GM23338 (cell line): ENCODE measurements around the gene DESI2. TPM values are rescaled to one million over a fixed set of nuclear protein-coding genes. Genes with fewer than 3 reads are reported as not detected.

Source experiments
- ATAC-seq: fragments of 200-7000 bp; cut with Tn5 transposase; 3 replicates; pipeline ENCODE4 v1.9.1; 2020
- DNase-seq: peaks from one replicate; pipeline ENCODE4 v3.0.0-alpha.2; 2015; ENCODE audit warnings: low spot score
- H2AFZ ChIP-seq: fragments of 200-600 bp; sonication (generic); 2 replicates; pipeline ENCODE4 v1.8.0; 2016; ENCODE audit warnings: antibody characterized with exemption, mild to moderate bottlenecking, moderate library complexity
- H3F3A ChIP-seq: fragments of 200-600 bp; sonication (generic); replicated peaks from 2 replicates; pipeline ENCODE4 v1.8.0; 2017; ENCODE audit warnings: antibody characterized with exemption, mixed run types, low read depth
- H3K27ac ChIP-seq: fragments of 200-600 bp; sonication (generic); 2 replicates; pipeline ENCODE4 v1.6.1; 2016; ENCODE audit warnings: low read depth
- H3K27me3 ChIP-seq: fragments of 200-600 bp; sonication (generic); 2 replicates; pipeline ENCODE4 v1.8.0; 2016; ENCODE audit warnings: mild to moderate bottlenecking, mixed run types, moderate library complexity; ENCODE audit not compliant: insufficient read depth
- H3K36me3 ChIP-seq: fragments of 200-600 bp; sonication (generic); 2 replicates; pipeline ENCODE4 v1.8.0; 2016; ENCODE audit warnings: mild to moderate bottlenecking; ENCODE audit not compliant: insufficient read depth
- H3K4me1 ChIP-seq: fragments of 200-600 bp; sonication (generic); 2 replicates; pipeline ENCODE4 v1.8.0; 2016; ENCODE audit warnings: mild to moderate bottlenecking, moderate library complexity; ENCODE audit not compliant: insufficient read depth
- H3K4me2 ChIP-seq: fragments of 200-600 bp; sonication (generic); 2 replicates; pipeline ENCODE4 v1.7.1; 2017; ENCODE audit warnings: mixed run types
- H3K4me3 ChIP-seq: fragments of 200-600 bp; sonication (generic); 2 replicates; pipeline ENCODE4 v1.6.1; 2016; ENCODE audit warnings: mixed run types
- H3K79me2 ChIP-seq: fragments of 200-600 bp; sonication (generic); replicated peaks from 2 replicates; pipeline ENCODE4 v1.8.0; 2017; ENCODE audit warnings: mild to moderate bottlenecking; ENCODE audit not compliant: insufficient read depth
- H3K9me2 ChIP-seq: fragments of 200-600 bp; sonication (generic); 2 replicates; pipeline ENCODE4 v1.8.0; 2017; ENCODE audit not compliant: insufficient read depth
- H4K20me1 ChIP-seq: fragments of 200-600 bp; sonication (generic); replicated peaks from 2 replicates; pipeline ENCODE4 v1.8.0; 2017; ENCODE audit warnings: mild to moderate bottlenecking; ENCODE audit not compliant: insufficient read depth
- H3K27ac Mint-ChIP-seq: 2 replicates; pipeline ENCODE4 v1.8.0; 2020; ENCODE audit warnings: inconsistent platforms, mild to moderate bottlenecking, moderate library complexity, mixed read lengths
- H3K27me3 Mint-ChIP-seq: 3 replicates; pipeline ENCODE4 v1.8.0; 2022; ENCODE audit warnings: low read depth, mild to moderate bottlenecking, moderate library complexity, mixed read lengths, inconsistent platforms; ENCODE audit not compliant: insufficient read depth, poor library complexity
- H3K36me3 Mint-ChIP-seq: 3 replicates; pipeline ENCODE4 v1.8.0; 2021; ENCODE audit warnings: low read depth, mild to moderate bottlenecking, inconsistent platforms, moderate library complexity, mixed read lengths
- H3K4me1 Mint-ChIP-seq: 3 replicates; pipeline ENCODE4 v1.8.0; 2020; ENCODE audit warnings: mild to moderate bottlenecking, inconsistent platforms, mixed read lengths
- H3K4me3 Mint-ChIP-seq: 3 replicates; pipeline ENCODE4 v1.8.0; 2021; ENCODE audit warnings: moderate library complexity, mild to moderate bottlenecking, inconsistent platforms, mixed read lengths
- H3K9me3 Mint-ChIP-seq: 3 replicates; pipeline ENCODE4 v1.8.0; 2020; ENCODE audit warnings: moderate library complexity, mild to moderate bottlenecking, inconsistent platforms, mixed read lengths
- EZH2phosphoT487 ChIP-seq: fragments of 200-600 bp; sonication (generic); IDR thresholded peaks from one replicate; pipeline ENCODE4 v1.8.1; 2018; ENCODE audit warnings: antibody characterized with exemption; ENCODE audit not compliant: unreplicated experiment
- STAT1 ChIP-seq: IDR thresholded peaks from one replicate; pipeline ENCODE4 v1.6.1; 2016; ENCODE audit warnings: antibody characterized with exemption; ENCODE audit not compliant: unreplicated experiment
- ZNF114 ChIP-seq: fragments of 250-450 bp; sonication (Bioruptor Pico); IDR thresholded peaks from 2 replicates; pipeline ENCODE4 v1.5.0; 2020; ENCODE audit warnings: mild to moderate bottlenecking, moderate library complexity
- polyA plus RNA-seq: library from polyadenylated mRNA; unstranded; fragments of >200 nt; fragmentation: Nextera tagmentation; extraction: Ambion mirVana; gene quantifications from 2 replicates; pipeline ENCODE4 v1.2.1, GENCODE V29; 2016
- total RNA-seq: library from RNA; depleted of rRNA; stranded (reverse); fragments of >200 nt; shearing (Covaris generic); gene quantifications from 2 replicates; pipeline ENCODE4 v1.2.3, GENCODE V29; 2014
- TF ChIP-seq, protein P1 (sequence below): fragments of 250-450 bp; sonication (Bioruptor Pico); IDR thresholded peaks from 2 replicates; pipeline ENCODE4 v1.5.0; 2020; ENCODE audit warnings: mild to moderate bottlenecking, moderate library complexity
- TF ChIP-seq, protein P2 (sequence below): IDR thresholded peaks from 2 replicates; pipeline ENCODE4 v1.6.1; 2016; ENCODE audit warnings: antibody characterized with exemption
- TF ChIP-seq, protein P3 (sequence below), 2 experiments: fragments of 200-600 bp in 1 of 2; sonication (generic) in 1 of 2; conservative IDR thresholded peaks; 2 replicates each; pipeline versions ENCODE4 v1.5.1 to v1.6.1; 2016 to 2017; ENCODE audit warnings: antibody characterized with exemption in 2 of 2, low read depth in 2 of 2, mild to moderate bottlenecking in 2 of 2, moderate library complexity in 1 of 2

Gene DESI2
- total and polyA plus RNA-seq, 2 experiments from 2014 or later = 145 TPM

DNA sequence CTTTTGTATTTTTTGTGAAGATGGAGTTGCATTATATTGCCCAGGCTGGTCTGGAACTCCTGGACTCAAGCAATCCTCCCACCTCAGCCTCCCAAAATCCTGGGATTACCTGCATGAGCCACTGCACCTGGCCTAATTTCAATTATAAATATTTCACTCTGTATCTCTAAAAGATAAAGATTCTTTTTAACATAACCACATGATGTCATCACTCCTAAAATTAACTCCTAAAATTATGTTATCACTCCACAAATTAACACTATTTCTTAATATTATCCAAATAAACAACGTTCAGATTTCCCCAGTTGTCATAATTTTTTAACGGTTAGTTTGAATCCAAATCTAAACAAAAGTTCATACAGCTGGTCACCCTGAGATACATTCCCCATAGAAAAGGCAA lies 43.0 kb downstream of the DESI2 start (continued):
- TF ChIP-seq, protein P1, sequence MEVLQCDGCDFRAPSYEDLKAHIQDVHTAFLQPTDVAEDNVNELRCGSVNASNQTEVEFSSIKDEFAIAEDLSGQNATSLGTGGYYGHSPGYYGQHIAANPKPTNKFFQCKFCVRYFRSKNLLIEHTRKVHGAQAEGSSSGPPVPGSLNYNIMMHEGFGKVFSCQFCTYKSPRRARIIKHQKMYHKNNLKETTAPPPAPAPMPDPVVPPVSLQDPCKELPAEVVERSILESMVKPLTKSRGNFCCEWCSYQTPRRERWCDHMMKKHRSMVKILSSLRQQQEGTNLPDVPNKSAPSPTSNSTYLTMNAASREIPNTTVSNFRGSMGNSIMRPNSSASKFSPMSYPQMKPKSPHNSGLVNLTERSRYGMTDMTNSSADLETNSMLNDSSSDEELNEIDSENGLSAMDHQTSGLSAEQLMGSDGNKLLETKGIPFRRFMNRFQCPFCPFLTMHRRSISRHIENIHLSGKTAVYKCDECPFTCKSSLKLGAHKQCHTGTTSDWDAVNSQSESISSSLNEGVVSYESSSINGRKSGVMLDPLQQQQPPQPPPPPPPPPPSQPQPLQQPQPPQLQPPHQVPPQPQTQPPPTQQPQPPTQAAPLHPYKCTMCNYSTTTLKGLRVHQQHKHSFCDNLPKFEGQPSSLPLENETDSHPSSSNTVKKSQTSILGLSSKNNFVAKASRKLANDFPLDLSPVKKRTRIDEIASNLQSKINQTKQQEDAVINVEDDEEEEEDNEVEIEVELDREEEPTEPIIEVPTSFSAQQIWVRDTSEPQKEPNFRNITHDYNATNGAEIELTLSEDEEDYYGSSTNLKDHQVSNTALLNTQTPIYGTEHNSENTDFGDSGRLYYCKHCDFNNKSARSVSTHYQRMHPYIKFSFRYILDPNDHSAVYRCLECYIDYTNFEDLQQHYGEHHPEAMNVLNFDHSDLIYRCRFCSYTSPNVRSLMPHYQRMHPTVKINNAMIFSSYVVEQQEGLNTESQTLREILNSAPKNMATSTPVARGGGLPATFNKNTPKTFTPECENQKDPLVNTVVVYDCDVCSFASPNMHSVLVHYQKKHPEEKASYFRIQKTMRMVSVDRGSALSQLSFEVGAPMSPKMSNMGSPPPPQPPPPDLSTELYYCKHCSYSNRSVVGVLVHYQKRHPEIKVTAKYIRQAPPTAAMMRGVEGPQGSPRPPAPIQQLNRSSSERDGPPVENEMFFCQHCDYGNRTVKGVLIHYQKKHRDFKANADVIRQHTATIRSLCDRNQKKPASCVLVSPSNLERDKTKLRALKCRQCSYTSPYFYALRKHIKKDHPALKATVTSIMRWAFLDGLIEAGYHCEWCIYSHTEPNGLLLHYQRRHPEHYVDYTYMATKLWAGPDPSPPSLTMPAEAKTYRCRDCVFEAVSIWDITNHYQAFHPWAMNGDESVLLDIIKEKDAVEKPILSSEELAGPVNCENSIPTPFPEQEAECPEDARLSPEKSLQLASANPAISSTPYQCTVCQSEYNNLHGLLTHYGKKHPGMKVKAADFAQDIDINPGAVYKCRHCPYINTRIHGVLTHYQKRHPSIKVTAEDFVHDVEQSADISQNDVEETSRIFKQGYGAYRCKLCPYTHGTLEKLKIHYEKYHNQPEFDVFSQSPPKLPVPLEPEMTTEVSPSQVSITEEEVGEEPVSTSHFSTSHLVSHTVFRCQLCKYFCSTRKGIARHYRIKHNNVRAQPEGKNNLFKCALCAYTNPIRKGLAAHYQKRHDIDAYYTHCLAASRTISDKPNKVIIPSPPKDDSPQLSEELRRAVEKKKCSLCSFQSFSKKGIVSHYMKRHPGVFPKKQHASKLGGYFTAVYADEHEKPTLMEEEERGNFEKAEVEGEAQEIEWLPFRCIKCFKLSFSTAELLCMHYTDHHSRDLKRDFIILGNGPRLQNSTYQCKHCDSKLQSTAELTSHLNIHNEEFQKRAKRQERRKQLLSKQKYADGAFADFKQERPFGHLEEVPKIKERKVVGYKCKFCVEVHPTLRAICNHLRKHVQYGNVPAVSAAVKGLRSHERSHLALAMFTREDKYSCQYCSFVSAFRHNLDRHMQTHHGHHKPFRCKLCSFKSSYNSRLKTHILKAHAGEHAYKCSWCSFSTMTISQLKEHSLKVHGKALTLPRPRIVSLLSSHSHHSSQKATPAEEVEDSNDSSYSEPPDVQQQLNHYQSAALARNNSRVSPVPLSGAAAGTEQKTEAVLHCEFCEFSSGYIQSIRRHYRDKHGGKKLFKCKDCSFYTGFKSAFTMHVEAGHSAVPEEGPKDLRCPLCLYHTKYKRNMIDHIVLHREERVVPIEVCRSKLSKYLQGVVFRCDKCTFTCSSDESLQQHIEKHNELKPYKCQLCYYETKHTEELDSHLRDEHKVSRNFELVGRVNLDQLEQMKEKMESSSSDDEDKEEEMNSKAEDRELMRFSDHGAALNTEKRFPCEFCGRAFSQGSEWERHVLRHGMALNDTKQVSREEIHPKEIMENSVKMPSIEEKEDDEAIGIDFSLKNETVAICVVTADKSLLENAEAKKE (CRISPR knock-in tag) = no peak
- TF ChIP-seq EZH2phosphoT487 = no peak
- TF ChIP-seq, protein P2, sequence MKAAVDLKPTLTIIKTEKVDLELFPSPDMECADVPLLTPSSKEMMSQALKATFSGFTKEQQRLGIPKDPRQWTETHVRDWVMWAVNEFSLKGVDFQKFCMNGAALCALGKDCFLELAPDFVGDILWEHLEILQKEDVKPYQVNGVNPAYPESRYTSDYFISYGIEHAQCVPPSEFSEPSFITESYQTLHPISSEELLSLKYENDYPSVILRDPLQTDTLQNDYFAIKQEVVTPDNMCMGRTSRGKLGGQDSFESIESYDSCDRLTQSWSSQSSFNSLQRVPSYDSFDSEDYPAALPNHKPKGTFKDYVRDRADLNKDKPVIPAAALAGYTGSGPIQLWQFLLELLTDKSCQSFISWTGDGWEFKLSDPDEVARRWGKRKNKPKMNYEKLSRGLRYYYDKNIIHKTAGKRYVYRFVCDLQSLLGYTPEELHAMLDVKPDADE = no peak
- TF ChIP-seq, protein P3, sequence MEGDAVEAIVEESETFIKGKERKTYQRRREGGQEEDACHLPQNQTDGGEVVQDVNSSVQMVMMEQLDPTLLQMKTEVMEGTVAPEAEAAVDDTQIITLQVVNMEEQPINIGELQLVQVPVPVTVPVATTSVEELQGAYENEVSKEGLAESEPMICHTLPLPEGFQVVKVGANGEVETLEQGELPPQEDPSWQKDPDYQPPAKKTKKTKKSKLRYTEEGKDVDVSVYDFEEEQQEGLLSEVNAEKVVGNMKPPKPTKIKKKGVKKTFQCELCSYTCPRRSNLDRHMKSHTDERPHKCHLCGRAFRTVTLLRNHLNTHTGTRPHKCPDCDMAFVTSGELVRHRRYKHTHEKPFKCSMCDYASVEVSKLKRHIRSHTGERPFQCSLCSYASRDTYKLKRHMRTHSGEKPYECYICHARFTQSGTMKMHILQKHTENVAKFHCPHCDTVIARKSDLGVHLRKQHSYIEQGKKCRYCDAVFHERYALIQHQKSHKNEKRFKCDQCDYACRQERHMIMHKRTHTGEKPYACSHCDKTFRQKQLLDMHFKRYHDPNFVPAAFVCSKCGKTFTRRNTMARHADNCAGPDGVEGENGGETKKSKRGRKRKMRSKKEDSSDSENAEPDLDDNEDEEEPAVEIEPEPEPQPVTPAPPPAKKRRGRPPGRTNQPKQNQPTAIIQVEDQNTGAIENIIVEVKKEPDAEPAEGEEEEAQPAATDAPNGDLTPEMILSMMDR (conservative IDR thresholded peaks at IDR 0.05; ENCODE audit: low read depth in 2 of 2) = no peak

DNA sequence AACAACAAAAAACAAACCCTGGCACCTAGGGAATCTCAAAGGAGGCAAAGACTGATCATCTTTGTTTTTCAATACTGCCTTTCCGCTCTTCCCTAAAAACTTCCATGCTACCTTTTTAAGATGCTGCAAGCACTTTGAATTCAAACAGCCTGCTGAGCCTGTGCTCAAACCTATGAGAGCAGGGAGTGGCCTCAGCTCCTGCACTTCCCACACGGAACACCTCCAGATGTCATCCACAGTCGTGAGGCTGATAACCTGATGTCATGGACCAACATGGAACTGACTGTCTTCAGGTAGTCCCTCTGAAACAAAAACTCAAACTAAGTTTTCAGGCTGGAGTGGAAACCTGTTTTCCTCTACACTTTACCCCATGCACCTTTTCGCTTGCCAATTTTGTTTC lies 46.8 kb downstream of the DESI2 start:
- Mint-ChIP-seq H3K4me1 (no peaks in the 10 kb centered on the region), H3K27ac (no peak overlapping the region), H3K27me3 (peaks cover 5% of the 10 kb centered on the region), H3K9me3 (no peaks in the 10 kb centered on the region; the same call in 2 of the 3 replicates), H3K4me3 (no peak overlapping the region), H3K36me3 (peaks cover 84% of the 10 kb centered on the region)
- ATAC-seq (no peak), DNase-seq (no peak)
- Histone ChIP-seq H3K27me3 (no peaks in the 10 kb centered on the region), H3K4me2 (no peak overlapping the region), H3K4me3 (no peak overlapping the region), H3K4me1 (no peaks in the 10 kb centered on the region), H4K20me1 (no peaks in the 10 kb centered on the region; the same call in none of the 2 replicates), H3K79me2 (no peaks in the 10 kb centered on the region; the same call in 1 of the 2 replicates), H3K9me2 (no peaks in the 10 kb centered on the region; the same call in 1 of the 2 replicates), H3K36me3 (peaks cover 27% of the 10 kb centered on the region), H3K27ac (no peak overlapping the region), H2AFZ (no peak overlapping the region), H3F3A (no peaks in the 10 kb centered on the region)
- TF ChIP-seq STAT1 (no peak), ZNF114 (CRISPR knock-in tag) (no peak)
